Chondrocyte (in vitro differentiated cells): ENCODE results near the gene ZNF835. TPM values are rescaled to one million over a fixed set of nuclear protein-coding genes. Genes with fewer than 3 reads are reported as not detected.

Source experiments
- DNase-seq: peaks from one replicate; pipeline ENCODE4 v3.0.0; 2021; ENCODE audit warnings: mixed read lengths, low spot score
- H3K27ac Mint-ChIP-seq: one replicate; pipeline ENCODE4 v1.8.0; 2021; ENCODE audit warnings: mild to moderate bottlenecking, moderate library complexity, mixed read lengths; ENCODE audit not compliant: unreplicated experiment
- H3K27me3 Mint-ChIP-seq: 2 replicates; pipeline ENCODE4 v1.8.0; 2021; ENCODE audit warnings: low read depth, mixed read lengths
- H3K36me3 Mint-ChIP-seq: 2 replicates; pipeline ENCODE4 v1.8.0; 2021; ENCODE audit warnings: low read depth, mixed read lengths
- H3K4me1 Mint-ChIP-seq: 2 replicates; pipeline ENCODE4 v1.8.0; 2021; ENCODE audit warnings: low read depth, mild to moderate bottlenecking, mixed read lengths
- H3K4me3 Mint-ChIP-seq: one replicate; pipeline ENCODE4 v1.8.0; 2021; ENCODE audit warnings: mild to moderate bottlenecking, moderate library complexity, mixed read lengths; ENCODE audit not compliant: unreplicated experiment
- H3K9me3 Mint-ChIP-seq: 2 replicates; pipeline ENCODE4 v1.8.0; 2021; ENCODE audit warnings: low read depth, mixed read lengths
- CTCF ChIP-seq: fragments of 200-600 bp; sonication (generic); IDR thresholded peaks from 2 replicates; pipeline ENCODE4 v1.5.0; 2021; ENCODE audit warnings: antibody characterized with exemption, mild to moderate bottlenecking, moderate library complexity
- total RNA-seq: library from RNA; stranded (reverse); gene quantifications from 3 replicates; pipeline ENCODE4 v1.2.1, GENCODE V29; 2021

ZNF835 gene
- total RNA-seq, 1 donor from 2014 or later = not detected

DNA sequence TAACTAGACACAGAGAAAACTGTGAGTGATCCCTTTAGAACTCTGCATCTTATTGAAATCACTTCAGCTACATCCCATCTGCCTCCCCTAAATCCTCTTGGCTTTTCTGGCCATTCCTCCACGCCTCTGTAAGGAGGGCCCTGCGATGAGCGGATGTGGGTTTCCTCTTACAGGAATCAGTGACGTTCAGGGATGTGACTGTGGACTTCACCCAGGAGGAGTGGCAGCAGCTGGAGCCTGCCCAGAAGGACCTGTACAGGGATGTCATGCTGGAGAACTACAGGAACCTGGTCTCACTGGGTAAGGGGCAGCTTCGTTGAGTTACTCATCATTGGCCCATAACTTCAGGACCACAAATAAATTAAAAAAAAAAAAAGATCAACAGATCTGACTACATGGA is 57.9 kb downstream of the ZNF835 start:
- no peak for TF ChIP-seq CTCF
- Mint-ChIP-seq H3K27ac (no peak overlapping the region), H3K9me3 (peaks cover 71% of the 10 kb centered on the region), H3K27me3 (no peaks in the 10 kb centered on the region), H3K4me3 (no peak overlapping the region), H3K36me3 (peaks cover 57% of the 10 kb centered on the region), H3K4me1 (peaks cover 10% of the 10 kb centered on the region)
- no peak for DNase-seq

- Mint-ChIP-seq H3K4me1 (peaks cover 10% of the 10 kb centered on the region), H3K36me3 (peaks cover 53% of the 10 kb centered on the region), H3K27me3 (no peaks in the 10 kb centered on the region)
These were observed 58.8 kb downstream of the ZNF835 start for GRCh38 chr19:56612737-56613136.

More at GRCh38 chr19:56612737-56613136, 58.8 kb downstream of the ZNF835 start:
- peaks cover 74% of the 10 kb centered on the region for H3K9me3 Mint-ChIP-seq
- no peak overlapping the region for H3K4me3 Mint-ChIP-seq
- no peak for DNase-seq
- TF ChIP-seq CTCF = no peak
- H3K27ac Mint-ChIP-seq = no peak overlapping the region

Other genes starting within 250 kb of the ZNF835 start
- gene ZNF667, start 194.4 kb downstream of the ZNF835 start, total RNA-seq = not detected in 3 replicates
- 0.02 TPM in 1 of 3 replicates, not detected in the others for gene ZNF471, start 163.9 kb downstream of the ZNF835 start, total RNA-seq
- 4.8 to 8.7 TPM (median 5.9 TPM) in 3 replicates for gene ZFP28, start 132.8 kb downstream of the ZNF835 start, total RNA-seq
- 3.4 to 4.4 TPM (median 4.2 TPM) in 3 replicates for gene ZNF470, start 104.3 kb downstream of the ZNF835 start, total RNA-seq
- gene ZNF71, start 76.5 kb downstream of the ZNF835 start, total RNA-seq = 9.4 to 10.6 TPM (median 10.0 TPM) in 3 replicates
- gene SMIM17, start 28.6 kb downstream of the ZNF835 start, total RNA-seq = 0.20 to 1.1 TPM (median 0.67 TPM) in 3 replicates
- gene PEG3, start 169.0 kb upstream of the ZNF835 start, total RNA-seq = not detected in 3 replicates
- not detected in 3 replicates for gene ZIM2, start 169.0 kb upstream of the ZNF835 start, total RNA-seq